H1 (cell line): Measurements from ENCODE around the gene TRIM28.

Experiments used
- CTCF ChIP-seq, 3 experiments: IDR thresholded peaks; 1 replicate in 2 of 3; 2 replicates in 1 of 3; pipeline versions ENCODE4 v1.5.1 to v1.6.1; 2011; ENCODE audit warnings: low read length in 3 of 3, mild to moderate bottlenecking in 3 of 3, inconsistent platforms in 2 of 3, low read depth in 1 of 3, moderate library complexity in 1 of 3; ENCODE audit not compliant: insufficient read depth in 1 of 3; ENCODE audit errors: control extremely low read depth in 1 of 3
- EZH2 ChIP-seq: fragments of 200-600 bp; sonication (generic); IDR thresholded peaks from 2 replicates; pipeline ENCODE4 v1.7.1; 2012; ENCODE audit warnings: low read depth, mild to moderate bottlenecking, moderate library complexity, low read length, inconsistent platforms; ENCODE audit not compliant: severe bottlenecking
- HDAC2 ChIP-seq, 2 experiments: fragments of 300-600 bp in 1 of 2; sonication (generic) in 1 of 2; IDR thresholded peaks; 2 replicates each; pipeline ENCODE4 v1.6.1; 2011 to 2012; ENCODE audit warnings: low read depth in 2 of 2, low read length in 2 of 2, mild to moderate bottlenecking in 2 of 2, moderate library complexity in 2 of 2, borderline replicate concordance in 1 of 2, inconsistent platforms in 1 of 2
- KDM1A ChIP-seq: fragments of 200-600, 300-600 bp; sonication (generic); IDR thresholded peaks from 2 replicates; pipeline ENCODE4 v1.7.1; 2016; ENCODE audit warnings: mild to moderate bottlenecking, low read length, borderline replicate concordance

- TF ChIP-seq CTCF (IDR thresholded peaks at IDR 0.05; ENCODE audit: control extremely low read depth in 1 of 3, insufficient read depth in 1 of 3, low read depth in 1 of 3, low read length in 3 of 3) (no peak), HDAC2 (IDR thresholded peaks at IDR 0.05; ENCODE audit: borderline replicate concordance in 1 of 2, low read depth in 2 of 2, low read length in 2 of 2) (no peak), EZH2 (no peak), KDM1A (no peak)
Measured at GRCh38 chr19:58535857-58536256, 8.0 kb upstream of the TRIM28 start.
